Activated CD8-positive, alpha-beta memory T cell treated with anti-CD3 and anti-CD28 coated beads, Interleukin-2, amount 50 U/mL, for 1 hour (primary cell): ENCODE data around the gene ASPN.
"Not testable (repeated sequence)": the region's sequence is repeated elsewhere in the genome, so short reads cannot be mapped to it uniquely, and the experiment has no call there.

ENCODE experiments used
- DNase-seq: peaks from one replicate; pipeline ENCODE4 v3.0.0-alpha.2; 2020; ENCODE audit errors: extremely low read depth

Gene ASPN

DNA sequence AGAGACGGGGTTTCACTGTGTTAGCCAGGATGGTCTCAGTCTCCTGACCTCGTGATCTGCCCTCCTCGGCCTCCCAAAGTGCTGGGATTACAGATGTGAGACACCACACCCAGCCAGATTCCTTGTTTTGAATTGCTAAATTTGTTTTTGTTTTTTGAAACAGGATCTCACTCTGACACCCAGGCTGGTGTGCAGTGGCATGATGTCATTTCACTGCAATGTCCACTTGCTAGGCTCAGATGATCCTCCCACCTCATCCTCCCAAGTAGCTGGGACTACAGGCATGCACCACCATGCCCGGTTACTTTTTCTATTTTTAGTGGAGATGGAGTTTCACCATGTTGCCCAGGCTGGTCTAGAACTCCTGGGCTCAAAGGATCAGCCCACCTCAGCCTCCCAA, 71.1 kb downstream of the ASPN start:
- not testable (repeated sequence) for DNase-seq

- no peak for DNase-seq
Observed at GRCh38 chr9:92408747-92409478, 73.4 kb downstream of the ASPN start.

DNA sequence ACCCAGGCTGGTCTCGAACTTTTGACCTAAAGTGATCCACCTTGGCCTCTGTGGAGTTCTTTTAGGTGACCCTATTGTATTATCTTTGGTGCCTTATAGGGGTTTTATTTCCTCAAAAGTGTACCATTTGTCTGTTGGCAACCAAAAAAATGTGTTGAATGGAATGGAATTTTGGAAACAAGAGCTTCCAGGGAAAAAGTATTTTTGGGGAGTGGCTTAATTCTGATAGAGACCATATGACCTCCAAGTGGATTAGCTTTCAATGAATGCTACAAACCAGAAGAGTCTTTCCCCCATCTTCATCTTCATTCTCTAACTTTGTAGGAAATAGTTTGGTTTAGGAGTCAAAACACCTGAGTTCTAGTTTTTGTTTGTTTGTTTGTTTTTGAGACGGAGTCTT, 74.5 kb downstream of the ASPN start:
- DNase-seq, result no peak

DNA sequence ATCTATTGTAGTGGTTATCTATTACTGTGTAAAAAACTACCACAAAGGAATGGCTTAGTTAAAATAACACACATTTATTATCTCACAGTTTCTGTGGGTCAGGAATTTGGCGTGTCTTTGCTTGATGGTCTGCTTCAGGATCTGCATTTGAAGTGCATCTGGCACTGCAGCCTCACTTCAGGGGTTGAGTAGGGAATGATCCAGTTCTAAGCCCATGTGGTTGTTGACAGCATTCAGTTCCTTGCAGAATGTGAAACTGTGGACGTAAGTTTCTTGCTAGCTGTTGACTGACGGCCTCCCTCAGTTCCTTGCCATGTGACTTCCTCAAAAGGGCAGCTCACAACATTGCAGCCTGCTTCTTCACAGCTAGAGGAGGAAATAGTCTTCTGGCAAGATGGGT, 75.8 kb downstream of the ASPN start:
- no peak for DNase-seq
